Measurements from ENCODE around the gene TPP2.

The TPP2 gene

DNA sequence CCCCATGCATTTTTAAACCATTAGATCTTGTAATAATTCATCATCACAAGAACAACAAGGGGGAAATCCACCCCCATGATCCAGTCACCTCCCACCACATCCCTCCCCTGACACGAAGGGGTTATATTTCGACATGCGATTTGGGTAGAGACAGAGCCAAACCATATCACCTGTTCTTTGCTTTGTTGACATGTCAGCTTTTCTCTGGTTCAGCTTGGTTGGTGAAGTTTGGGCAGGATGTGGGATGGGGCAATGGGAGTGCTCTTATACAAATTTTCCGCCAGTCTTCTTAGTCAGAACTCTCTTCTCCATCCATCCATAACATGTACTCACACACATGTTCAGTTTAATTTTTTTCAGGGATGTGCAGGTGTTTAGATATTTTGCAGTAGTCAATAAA, 12.9 kb downstream of the TPP2 start:
- no peak for DNase-seq
- TF ChIP-seq POLR2A (IDR thresholded peaks at IDR 0.05; ENCODE audit: low read length) (no peak), GATA1 (IDR thresholded peaks at IDR 0.05; ENCODE audit: low read depth, low read length) (no peak)

DNA sequence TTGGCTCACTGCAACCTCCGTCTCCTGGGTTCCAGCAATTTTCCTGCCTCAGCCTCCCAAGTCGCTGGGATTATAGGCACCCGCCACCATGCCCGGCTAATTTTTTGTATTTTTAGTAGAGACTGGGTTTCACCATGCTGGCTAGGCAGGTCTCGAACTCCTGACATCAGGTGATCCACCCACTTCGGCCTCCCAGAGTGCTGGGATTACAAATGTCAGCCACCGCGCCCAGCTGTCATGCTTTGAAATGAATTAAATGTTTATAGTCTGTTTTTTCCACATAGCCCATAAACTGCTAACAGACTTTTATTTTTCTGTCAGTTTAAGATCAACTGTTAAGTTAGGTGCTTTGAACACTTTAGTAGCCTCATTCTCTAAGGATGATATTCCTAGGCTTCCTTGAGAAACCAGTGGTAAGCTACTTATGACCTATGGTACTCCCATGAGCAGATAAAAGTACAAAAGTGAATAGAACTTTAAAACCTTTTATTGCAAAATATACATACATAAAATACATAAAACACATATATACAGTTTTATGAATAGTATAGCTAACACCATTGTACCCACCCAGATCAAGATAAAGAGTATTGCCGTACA, 13.6 kb downstream of the TPP2 start:
- TF ChIP-seq POLR2A (IDR thresholded peaks at IDR 0.05; ENCODE audit: low read length) (no peak), GATA1 (IDR thresholded peaks at IDR 0.05; ENCODE audit: low read depth, low read length) (no peak)
- DNase-seq: no peak

DNA sequence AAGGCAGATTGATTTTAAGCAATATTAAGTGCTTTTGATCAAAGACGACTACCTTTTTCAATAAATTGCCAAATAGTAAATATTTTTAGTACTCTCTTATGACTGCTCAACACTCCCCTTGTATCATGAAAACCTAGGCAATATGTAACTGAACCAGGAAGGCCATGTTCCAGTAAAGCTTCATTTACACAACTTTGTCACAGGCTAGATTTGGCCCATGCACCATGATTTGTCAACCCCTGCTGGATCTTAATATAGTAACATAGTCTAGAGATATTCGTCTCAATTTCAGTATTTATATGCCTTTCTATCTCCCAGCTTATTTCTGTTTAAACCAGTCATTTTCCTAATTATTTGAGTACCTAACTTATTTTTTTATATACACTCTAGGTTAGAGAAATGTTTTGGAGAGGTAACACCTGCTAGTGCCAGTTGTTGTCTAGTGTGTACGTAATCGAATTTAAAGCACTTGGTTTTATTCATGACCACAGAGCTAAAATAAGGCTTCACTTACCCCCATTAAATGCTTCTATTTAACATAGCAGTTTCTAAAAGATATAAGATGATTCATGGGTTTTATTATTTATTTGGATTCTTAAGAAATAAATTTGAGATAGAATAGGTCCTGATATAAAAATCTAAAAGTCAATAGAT, 21.0 kb downstream of the TPP2 start:
- DNase-seq: no peak
- TF ChIP-seq POLR2A (IDR thresholded peaks at IDR 0.05; ENCODE audit: low read length) (no peak), GATA1 (IDR thresholded peaks at IDR 0.05; ENCODE audit: low read depth, low read length) (no peak)

DNA sequence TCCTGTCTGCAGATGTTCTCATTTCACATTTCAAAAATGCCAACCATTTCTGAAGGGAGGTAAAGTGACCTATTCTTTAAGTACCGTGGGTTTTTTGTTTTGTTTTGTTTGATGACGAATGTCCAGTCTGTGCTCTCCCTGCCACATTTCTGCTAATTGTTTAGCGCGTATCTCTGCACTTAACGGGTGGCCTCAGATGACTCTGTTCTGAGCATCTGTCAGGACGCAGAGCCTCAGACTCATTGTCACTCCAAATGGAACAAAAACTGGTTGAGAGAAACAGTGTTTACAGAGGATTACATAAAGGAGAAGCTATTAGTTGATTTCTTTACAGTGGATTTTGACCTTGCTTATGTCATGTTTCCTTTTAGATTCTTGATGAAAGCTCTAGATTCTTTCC, 23.7 kb downstream of the TPP2 start:
- TF ChIP-seq POLR2A (IDR thresholded peaks at IDR 0.05; ENCODE audit: low read length) (no peak), GATA1 (IDR thresholded peaks at IDR 0.05; ENCODE audit: low read depth, low read length) (no peak)
- no peak for DNase-seq

DNA sequence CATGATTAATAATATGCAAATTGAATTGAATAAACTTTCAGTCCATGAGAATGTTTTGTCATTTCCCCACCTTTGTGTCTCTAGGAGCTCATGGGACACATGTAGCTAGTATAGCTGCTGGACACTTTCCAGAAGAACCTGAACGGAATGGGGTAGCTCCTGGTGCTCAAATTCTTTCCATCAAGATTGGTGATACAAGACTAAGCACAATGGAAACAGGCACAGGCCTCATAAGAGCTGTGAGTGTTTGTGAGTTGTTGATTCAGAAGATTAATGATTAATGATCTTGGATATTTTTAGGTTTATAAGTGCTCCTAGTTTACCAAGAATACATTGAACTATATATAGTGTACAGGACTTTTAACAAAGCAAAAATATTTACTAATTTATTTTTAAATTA, 30.1 kb downstream of the TPP2 start:
- TF ChIP-seq GATA1 (IDR thresholded peaks at IDR 0.05; ENCODE audit: low read depth, low read length): no peak
- no peak for TF ChIP-seq POLR2A (IDR thresholded peaks at IDR 0.05; ENCODE audit: low read length)
- DNase-seq: no peak

DNA sequence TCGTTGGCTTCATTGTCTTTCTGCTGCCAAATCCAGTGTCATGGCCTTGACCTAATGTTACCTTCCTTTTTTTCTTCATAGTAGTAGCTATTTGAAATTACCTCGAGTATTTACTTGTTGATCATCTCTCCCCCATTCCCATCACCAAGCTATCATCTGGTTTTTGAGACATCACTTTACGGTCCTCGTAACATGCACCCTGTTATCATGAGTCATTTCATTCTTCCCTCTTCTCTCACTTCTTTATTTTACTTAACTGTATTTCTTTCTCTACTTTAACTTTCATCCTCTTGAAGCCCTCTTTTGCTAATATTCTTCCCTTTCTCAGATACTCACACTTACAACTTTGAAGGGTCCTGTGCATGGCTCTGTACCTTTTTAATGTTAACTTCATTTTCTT, 31.8 kb downstream of the TPP2 start:
- TF ChIP-seq GATA1 (IDR thresholded peaks at IDR 0.05; ENCODE audit: low read depth, low read length): no peak
- no peak for TF ChIP-seq POLR2A (IDR thresholded peaks at IDR 0.05; ENCODE audit: low read length)
- no peak for DNase-seq

DNA sequence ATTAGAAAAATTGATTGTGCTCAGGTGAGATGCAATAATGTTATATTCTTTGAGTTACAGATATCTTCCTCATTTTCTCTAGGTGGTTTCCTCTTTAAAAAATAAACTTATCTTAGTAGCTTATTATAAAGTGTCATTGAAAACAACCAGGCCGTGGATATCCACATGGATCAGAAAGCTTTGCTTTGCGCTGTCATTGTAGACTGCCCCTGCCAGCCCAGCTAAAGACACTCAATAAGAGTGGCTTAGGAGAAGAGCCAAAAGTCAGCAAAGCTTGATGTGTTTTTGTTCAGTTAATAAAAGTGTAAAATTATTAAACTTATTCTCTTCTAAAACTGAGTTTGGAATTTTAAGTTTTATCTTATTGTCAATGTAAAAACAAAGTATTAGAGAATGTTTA, 34.4 kb downstream of the TPP2 start:
- no peak for TF ChIP-seq POLR2A (IDR thresholded peaks at IDR 0.05; ENCODE audit: low read length)
- no peak for TF ChIP-seq GATA1 (IDR thresholded peaks at IDR 0.05; ENCODE audit: low read depth, low read length)
- no peak for DNase-seq

DNA sequence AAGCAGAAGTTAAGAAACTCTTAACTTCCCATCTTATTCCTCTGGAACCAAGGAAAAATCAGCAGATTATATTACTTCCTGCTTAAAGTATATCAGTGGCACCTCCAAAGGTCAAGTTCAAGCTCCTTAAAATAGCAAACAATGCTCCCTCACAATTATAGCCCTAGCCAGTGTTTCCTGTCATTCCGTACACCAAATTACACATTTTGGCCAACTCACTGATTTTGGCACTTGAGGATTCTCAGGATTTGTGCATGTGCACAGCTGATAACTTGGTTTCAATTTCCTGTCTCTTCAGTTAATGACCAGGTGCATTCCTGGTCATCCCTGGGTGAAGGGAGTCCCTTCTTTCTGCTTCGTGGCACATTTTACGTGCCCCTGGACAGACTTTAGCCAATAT, 42.0 kb downstream of the TPP2 start:
- TF ChIP-seq GATA1 (IDR thresholded peaks at IDR 0.05; ENCODE audit: low read depth, low read length) (no peak), POLR2A (IDR thresholded peaks at IDR 0.05; ENCODE audit: low read length) (no peak)
- no peak for DNase-seq

DNA sequence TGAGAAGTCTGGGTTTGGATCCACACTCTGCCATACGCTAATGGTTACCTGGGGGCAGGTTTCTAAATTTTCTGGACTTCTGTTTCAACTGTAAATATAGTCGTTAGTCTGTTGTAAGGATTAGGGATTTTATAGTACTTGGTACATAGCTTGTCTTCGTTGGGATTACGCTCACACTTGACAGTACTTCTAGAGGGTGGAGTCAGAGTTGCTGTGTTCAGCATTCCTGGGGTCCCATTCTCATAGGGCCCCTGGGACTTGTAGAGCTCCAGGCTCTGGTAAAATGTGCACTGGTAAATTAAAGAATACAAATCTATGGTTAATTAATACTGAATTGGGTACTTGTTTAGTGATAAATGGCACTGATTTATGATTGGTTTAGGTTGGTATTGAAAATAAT, 45.2 kb downstream of the TPP2 start:
- no peak for TF ChIP-seq POLR2A (IDR thresholded peaks at IDR 0.05; ENCODE audit: low read length)
- DNase-seq: no peak

DNA sequence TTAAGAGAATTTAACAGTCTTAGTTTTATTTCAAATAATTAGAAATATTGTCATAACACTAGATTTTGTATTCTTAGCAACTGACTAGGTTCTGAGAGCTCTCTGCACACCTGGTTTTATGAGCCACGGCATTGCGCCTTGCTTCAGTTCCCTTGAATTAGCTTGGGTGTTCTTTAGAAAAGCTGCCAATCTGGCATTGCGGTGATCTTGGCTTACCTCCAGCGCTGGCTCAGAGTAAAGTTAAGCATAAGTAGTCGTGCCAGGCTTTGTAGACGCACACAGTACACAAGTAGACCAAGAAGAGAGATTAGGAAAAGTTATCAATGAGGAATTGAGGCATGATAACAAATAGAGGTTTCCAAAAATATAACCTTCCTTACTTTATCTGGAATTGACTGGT, 45.7 kb downstream of the TPP2 start:
- no peak for TF ChIP-seq GATA1 (IDR thresholded peaks at IDR 0.05; ENCODE audit: low read depth, low read length)
- DNase-seq: no peak

DNA sequence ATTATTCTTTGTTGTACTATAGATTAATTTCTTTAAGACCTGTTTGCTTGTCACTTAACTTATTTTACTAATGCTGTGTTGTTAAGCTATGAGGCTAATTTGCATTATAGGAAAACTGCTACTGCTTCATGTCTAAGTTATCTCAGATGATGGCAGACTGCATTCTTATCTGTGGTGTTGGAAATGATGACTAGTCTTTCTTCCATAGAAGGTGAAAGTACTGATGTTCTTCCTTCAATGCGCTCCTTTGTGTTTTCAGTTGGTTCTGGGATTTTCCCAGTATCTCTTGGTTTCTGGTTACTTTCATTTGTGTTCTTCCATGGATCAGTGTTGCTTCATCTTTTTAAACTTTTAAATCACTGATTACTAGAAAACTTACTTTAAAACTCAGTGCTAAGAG, 46.9 kb downstream of the TPP2 start:
- TF ChIP-seq GATA1 (IDR thresholded peaks at IDR 0.05; ENCODE audit: low read depth, low read length): no peak
- TF ChIP-seq POLR2A (IDR thresholded peaks at IDR 0.05; ENCODE audit: low read length): no peak
- DNase-seq: no peak

DNA sequence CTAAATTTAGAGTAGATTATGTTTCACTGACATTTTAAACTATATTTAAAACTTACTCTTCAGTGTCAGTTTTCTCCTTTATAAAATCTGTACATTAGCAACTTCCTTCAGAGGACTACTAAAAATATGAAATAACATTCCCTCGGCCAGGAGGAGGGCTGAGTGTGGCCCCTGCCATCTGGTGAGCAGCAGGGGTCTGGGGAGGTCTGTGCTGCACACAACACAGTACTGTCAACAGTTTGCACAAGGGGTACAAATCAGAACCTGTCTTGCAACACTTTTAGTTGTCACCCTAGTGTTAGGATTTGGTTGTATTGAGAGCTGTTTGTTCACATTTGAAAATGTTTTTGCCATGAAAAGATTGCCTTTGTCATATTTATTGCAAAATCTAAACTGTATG, 48.9 kb downstream of the TPP2 start:
- TF ChIP-seq POLR2A (IDR thresholded peaks at IDR 0.05; ENCODE audit: low read length) (no peak), GATA1 (IDR thresholded peaks at IDR 0.05; ENCODE audit: low read depth, low read length) (no peak)
- DNase-seq: no peak

DNA sequence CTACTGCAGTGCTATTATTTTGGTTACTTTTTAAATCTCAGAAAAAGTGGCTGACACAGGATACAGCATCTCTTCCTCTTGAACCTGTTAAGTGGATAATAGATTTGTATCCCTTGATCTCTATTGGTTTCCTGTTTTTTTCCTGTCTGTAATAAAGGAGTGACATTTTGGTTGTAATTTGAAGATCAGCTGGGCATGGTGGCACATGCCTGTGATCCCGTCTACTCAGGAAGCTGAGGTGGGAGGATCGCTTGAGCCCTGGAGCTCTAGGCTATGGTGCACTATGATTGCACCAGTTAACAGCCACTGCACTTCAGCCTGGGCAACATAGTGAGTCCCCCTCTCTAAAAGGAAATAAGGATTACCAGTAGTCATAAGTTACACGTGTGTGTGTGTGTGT, 51.3 kb downstream of the TPP2 start:
- no peak for DNase-seq
- TF ChIP-seq POLR2A (IDR thresholded peaks at IDR 0.05; ENCODE audit: low read length) (no peak), GATA1 (IDR thresholded peaks at IDR 0.05; ENCODE audit: low read depth, low read length) (no peak)

DNA sequence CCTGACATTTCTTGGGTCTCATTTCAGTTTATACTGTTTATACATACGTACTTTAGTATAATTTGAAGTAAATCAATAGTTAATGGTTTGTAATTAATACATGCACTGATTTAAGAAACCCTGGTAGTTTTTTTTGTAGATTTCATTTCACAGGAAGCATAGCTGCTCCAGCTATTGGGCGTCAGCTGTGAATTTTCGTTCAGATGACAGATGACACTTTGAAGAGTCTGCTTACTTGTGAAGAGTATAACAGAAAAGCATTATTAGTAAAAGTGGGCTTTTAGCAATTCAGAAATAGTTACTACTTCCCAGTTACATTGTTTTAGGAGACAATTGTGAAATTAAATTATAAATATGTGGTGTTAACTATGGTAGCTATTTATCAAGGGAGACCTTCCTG, 53.7 kb downstream of the TPP2 start:
- no peak for DNase-seq
- TF ChIP-seq GATA1 (IDR thresholded peaks at IDR 0.05; ENCODE audit: low read depth, low read length): no peak
- no peak for TF ChIP-seq POLR2A (IDR thresholded peaks at IDR 0.05; ENCODE audit: low read length)

DNA sequence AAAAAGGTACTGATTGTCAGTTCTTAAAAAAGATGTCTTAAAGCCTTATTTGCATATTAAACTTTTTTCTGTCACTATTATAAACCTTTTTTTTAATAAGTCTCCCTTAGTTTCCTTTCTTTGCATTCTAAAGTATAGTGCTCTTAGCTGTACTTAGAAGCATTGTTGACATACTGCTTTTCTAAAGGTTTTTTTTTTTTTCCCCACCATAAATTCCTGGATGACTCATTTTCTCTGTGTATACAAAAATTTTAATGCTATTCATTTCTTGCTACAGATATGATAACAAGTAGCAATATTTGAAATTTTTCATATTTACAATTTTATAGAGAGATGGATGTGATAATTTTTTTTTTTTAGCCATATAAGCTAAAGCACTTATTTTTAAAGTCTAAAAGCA, 54.6 kb downstream of the TPP2 start:
- no peak for DNase-seq
- TF ChIP-seq GATA1 (IDR thresholded peaks at IDR 0.05; ENCODE audit: low read depth, low read length) (no peak), POLR2A (IDR thresholded peaks at IDR 0.05; ENCODE audit: low read length) (no peak)

DNA sequence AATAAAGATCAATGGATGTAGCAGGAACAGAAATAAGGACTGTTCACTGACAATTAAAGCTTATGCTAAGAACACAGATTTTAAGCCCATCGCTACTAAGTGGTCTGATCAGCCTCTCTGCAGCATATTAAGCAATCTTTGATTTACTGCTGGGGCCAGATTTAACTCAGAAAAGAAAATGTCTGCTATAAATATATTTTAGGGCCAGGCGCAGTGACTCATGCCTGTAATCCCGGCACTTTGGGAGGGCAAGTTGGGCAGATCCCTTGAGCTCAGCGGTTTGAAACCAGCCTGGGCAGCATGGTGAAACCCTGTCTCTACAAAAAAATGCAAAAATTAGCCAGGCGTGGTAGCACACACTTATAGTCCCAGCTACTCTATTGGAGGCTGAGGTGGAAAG, 55.1 kb downstream of the TPP2 start:
- TF ChIP-seq GATA1 (IDR thresholded peaks at IDR 0.05; ENCODE audit: low read depth, low read length): no peak
- TF ChIP-seq POLR2A (IDR thresholded peaks at IDR 0.05; ENCODE audit: low read length): no peak
- no peak for DNase-seq

All from erythroblast (primary cell).